WTC11 (cell line): Measurements from ENCODE around the gene CPT1C. TPM values are rescaled to one million over a fixed set of nuclear protein-coding genes. Genes with fewer than 3 reads are reported as not detected.

ENCODE experiments used
- ATAC-seq: fragments of 200-7000 bp; cut with Tn5 transposase; 2 replicates; pipeline ENCODE4 v1.10.0; 2021; ENCODE audit warnings: mild to moderate bottlenecking, moderate library complexity
- CTCF ChIA-PET: fragments of 300-600 bp; sonication (Branson Sonifier 250); formaldehyde crosslinking; loops from one replicate; lab custom pipeline; 2021; ENCODE audit warnings: antibody characterized with exemption; lab: Charles Lee
- POLR2A ChIA-PET: fragments of 350-600 bp; sonication (Branson Sonifier 250); formaldehyde crosslinking; loops from one replicate; lab custom pipeline; 2021; ENCODE audit warnings: antibody characterized with exemption; lab: Charles Lee
- DNase-seq: peaks from one replicate; pipeline ENCODE4 v3.0.0; 2021; ENCODE audit warnings: low spot score
- H3K27ac Mint-ChIP-seq: 2 replicates; pipeline ENCODE4 v1.8.0; 2021; ENCODE audit warnings: mixed read lengths
- H3K27me3 Mint-ChIP-seq: 2 replicates; pipeline ENCODE4 v1.8.0; 2021; ENCODE audit warnings: low read depth, mild to moderate bottlenecking, moderate library complexity, mixed read lengths
- H3K36me3 Mint-ChIP-seq: 2 replicates; pipeline ENCODE4 v1.8.0; 2021; ENCODE audit warnings: mixed read lengths
- H3K4me1 Mint-ChIP-seq: 2 replicates; pipeline ENCODE4 v1.8.0; 2022; ENCODE audit warnings: mixed read lengths
- H3K4me3 Mint-ChIP-seq: 2 replicates; pipeline ENCODE4 v1.8.0; 2021; ENCODE audit warnings: mild to moderate bottlenecking, moderate library complexity, mixed read lengths
- H3K9me3 Mint-ChIP-seq: 2 replicates; pipeline ENCODE4 v1.8.0; 2021; ENCODE audit warnings: mixed read lengths
- AFF4 ChIP-seq: sonication (generic); formaldehyde crosslinking; IDR thresholded peaks from 2 replicates; pipeline ENCODE4 v1.8.1; 2023; ENCODE audit warnings: mild to moderate bottlenecking, missing genetic modification reagents, borderline replicate concordance
- ATF1 ChIP-seq: sonication (generic); formaldehyde crosslinking; IDR thresholded peaks from 2 replicates; pipeline ENCODE4 v1.8.1; 2023; ENCODE audit warnings: mild to moderate bottlenecking, moderate library complexity, missing genetic modification reagents
- GABPB1 ChIP-seq: sonication (generic); formaldehyde crosslinking; IDR thresholded peaks from 2 replicates; pipeline ENCODE4 v1.8.1; 2023; ENCODE audit warnings: mild to moderate bottlenecking, missing genetic modification reagents
- HMGA2 ChIP-seq: fragments of 250-450 bp; sonication (Bioruptor Pico); IDR thresholded peaks from 2 replicates; pipeline ENCODE4 v1.4.0; 2021; ENCODE audit warnings: mild to moderate bottlenecking, moderate library complexity
- IRF2 ChIP-seq: sonication (generic); formaldehyde crosslinking; IDR thresholded peaks from 2 replicates; pipeline ENCODE4 v1.8.0; 2022; ENCODE audit warnings: low read depth, missing genetic modification reagents, borderline replicate concordance
- MXD4 ChIP-seq: fragments of 250-450 bp; sonication (Bioruptor Pico); IDR thresholded peaks from 2 replicates; pipeline ENCODE4 v1.8.0; 2021; ENCODE audit warnings: mild to moderate bottlenecking, moderate library complexity, borderline replicate concordance
- NR2C2 ChIP-seq: sonication (generic); formaldehyde crosslinking; IDR thresholded peaks from 2 replicates; pipeline ENCODE4 v1.8.0; 2022; ENCODE audit warnings: mild to moderate bottlenecking, missing genetic modification reagents
- OVOL2 ChIP-seq: fragments of 250-450 bp; sonication (Bioruptor Pico); IDR thresholded peaks from 2 replicates; pipeline ENCODE4 v1.9.0; 2021; ENCODE audit warnings: mild to moderate bottlenecking, borderline replicate concordance
- PRRX2 ChIP-seq: fragments of 250-450 bp; sonication (Bioruptor Pico); IDR thresholded peaks from 2 replicates; pipeline ENCODE4 v1.8.0; 2021; ENCODE audit warnings: mild to moderate bottlenecking
- RORB ChIP-seq: fragments of 250-450 bp; sonication (Bioruptor Pico); IDR thresholded peaks from 2 replicates; pipeline ENCODE4 v1.9.0; 2021; ENCODE audit warnings: mild to moderate bottlenecking
- ZBTB21 ChIP-seq: sonication (generic); formaldehyde crosslinking; IDR thresholded peaks from 2 replicates; pipeline ENCODE4 v1.8.1; 2023; ENCODE audit warnings: mild to moderate bottlenecking, missing genetic modification reagents, borderline replicate concordance
- ZNF219 ChIP-seq: sonication (generic); formaldehyde crosslinking; IDR thresholded peaks from 2 replicates; pipeline ENCODE4 v1.8.0; 2023; ENCODE audit warnings: missing genetic modification reagents, mild to moderate bottlenecking, borderline replicate concordance
- ZNF317 ChIP-seq: sonication (generic); formaldehyde crosslinking; IDR thresholded peaks from 2 replicates; pipeline ENCODE4 v1.8.1; 2023; ENCODE audit warnings: low read depth, mild to moderate bottlenecking, moderate library complexity, missing genetic modification reagents, borderline replicate concordance
- total RNA-seq: library from RNA; stranded (reverse); gene quantifications from 3 replicates; pipeline ENCODE4 v1.2.3, GENCODE V29; 2021
- TF ChIP-seq, protein P1 (sequence below): sonication (generic); formaldehyde crosslinking; conservative IDR thresholded peaks from 2 replicates; pipeline ENCODE4 v1.8.1; 2023; ENCODE audit warnings: mild to moderate bottlenecking, low read depth, missing genetic modification reagents, moderate library complexity
- TF ChIP-seq, protein P2 (sequence below): sonication (generic); formaldehyde crosslinking; IDR thresholded peaks from 2 replicates; pipeline ENCODE4 v1.8.1; 2023; ENCODE audit warnings: mild to moderate bottlenecking, missing genetic modification reagents, moderate library complexity
- TF ChIP-seq, protein P3 (sequence below): fragments of 250-450 bp; sonication (Bioruptor Pico); IDR thresholded peaks from 2 replicates; pipeline ENCODE4 v1.9.0; 2021; ENCODE audit warnings: moderate library complexity, mild to moderate bottlenecking, inconsistent platforms, borderline replicate concordance
- TF ChIP-seq, protein P4 (sequence below): fragments of 200-600 bp; IDR thresholded peaks from 2 replicates; pipeline ENCODE4 v1.8.0; 2022; ENCODE audit warnings: antibody characterized with exemption

CPT1C gene
- total RNA-seq, 1 experiment from 2014 or later: 74.6 TPM

DNA sequence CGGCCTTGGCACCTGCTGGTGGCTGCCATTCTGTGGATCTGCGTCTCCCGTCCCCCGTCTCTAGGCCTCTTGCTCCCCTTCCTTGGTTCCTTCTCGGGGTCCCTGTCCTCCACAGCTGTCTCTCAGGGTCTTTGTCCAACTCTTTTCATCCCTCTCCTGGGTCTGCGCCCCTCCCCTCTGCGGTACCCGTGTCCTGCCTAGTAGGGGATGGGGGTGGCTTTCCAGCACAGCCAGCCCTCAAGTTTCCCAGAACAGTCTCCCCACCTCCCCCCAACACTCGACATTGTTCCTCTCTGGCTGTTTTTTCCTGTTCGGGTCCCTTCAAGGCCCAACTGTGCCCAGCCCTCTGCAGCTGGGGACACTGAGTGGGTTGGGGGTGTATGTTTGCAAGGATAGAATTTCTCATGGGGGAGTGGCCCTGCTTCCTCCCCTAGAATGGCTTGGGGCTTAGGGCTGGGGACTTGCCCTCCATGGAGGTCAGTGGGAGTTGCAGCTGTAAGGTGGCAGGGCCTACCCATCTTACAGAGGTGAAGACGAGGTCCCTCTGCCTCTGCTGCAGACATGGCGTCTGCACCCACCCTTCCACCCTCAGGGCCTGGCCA lies 2.3 kb upstream of the CPT1C start:
- Mint-ChIP-seq H3K4me3 (peak overlapping the region; percentile 93), H3K36me3 (peaks cover 41% of the 10 kb centered on the region)
- POLR2A ChIA-PET: interaction anchor here (0.6 to 5.9 kb wide), 6 partner anchors 12 to 57 kb away, joined by 3 to 38 read pairs (median 4); partner anchors contain the start of genes PRMT1, RRAS and SCAF1
- TF ChIP-seq ZNF317 (CRISPR knock-in tag) (no peak), IRF2 (no peak), ATF1 (CRISPR knock-in tag) (no peak), AFF4 (CRISPR knock-in tag) (no peak), OVOL2 (CRISPR knock-in tag) (no peak), MXD4 (CRISPR knock-in tag) (no peak), GABPB1 (CRISPR knock-in tag) (no peak), NR2C2 (no peak), ZBTB21 (CRISPR knock-in tag) (no peak), PRRX2 (no peak), HMGA2 (CRISPR knock-in tag) (no peak), ZNF219 (CRISPR knock-in tag) (no peak), RORB (CRISPR knock-in tag) (no peak)
- TF ChIP-seq, protein P1, sequence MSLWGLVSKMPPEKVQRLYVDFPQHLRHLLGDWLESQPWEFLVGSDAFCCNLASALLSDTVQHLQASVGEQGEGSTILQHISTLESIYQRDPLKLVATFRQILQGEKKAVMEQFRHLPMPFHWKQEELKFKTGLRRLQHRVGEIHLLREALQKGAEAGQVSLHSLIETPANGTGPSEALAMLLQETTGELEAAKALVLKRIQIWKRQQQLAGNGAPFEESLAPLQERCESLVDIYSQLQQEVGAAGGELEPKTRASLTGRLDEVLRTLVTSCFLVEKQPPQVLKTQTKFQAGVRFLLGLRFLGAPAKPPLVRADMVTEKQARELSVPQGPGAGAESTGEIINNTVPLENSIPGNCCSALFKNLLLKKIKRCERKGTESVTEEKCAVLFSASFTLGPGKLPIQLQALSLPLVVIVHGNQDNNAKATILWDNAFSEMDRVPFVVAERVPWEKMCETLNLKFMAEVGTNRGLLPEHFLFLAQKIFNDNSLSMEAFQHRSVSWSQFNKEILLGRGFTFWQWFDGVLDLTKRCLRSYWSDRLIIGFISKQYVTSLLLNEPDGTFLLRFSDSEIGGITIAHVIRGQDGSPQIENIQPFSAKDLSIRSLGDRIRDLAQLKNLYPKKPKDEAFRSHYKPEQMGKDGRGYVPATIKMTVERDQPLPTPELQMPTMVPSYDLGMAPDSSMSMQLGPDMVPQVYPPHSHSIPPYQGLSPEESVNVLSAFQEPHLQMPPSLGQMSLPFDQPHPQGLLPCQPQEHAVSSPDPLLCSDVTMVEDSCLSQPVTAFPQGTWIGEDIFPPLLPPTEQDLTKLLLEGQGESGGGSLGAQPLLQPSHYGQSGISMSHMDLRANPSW (CRISPR knock-in tag): no peak
- TF ChIP-seq, protein P2, sequence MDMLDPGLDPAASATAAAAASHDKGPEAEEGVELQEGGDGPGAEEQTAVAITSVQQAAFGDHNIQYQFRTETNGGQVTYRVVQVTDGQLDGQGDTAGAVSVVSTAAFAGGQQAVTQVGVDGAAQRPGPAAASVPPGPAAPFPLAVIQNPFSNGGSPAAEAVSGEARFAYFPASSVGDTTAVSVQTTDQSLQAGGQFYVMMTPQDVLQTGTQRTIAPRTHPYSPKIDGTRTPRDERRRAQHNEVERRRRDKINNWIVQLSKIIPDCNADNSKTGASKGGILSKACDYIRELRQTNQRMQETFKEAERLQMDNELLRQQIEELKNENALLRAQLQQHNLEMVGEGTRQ (CRISPR knock-in tag): no peak
- TF ChIP-seq, protein P3, sequence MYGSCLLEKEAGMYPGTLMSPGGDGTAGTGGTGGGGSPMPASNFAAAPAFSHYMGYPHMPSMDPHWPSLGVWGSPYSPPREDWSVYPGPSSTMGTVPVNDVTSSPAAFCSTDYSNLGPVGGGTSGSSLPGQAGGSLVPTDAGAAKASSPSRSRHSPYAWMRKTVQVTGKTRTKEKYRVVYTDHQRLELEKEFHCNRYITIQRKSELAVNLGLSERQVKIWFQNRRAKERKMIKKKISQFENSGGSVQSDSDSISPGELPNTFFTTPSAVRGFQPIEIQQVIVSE (CRISPR knock-in tag): no peak
- TF ChIP-seq, protein P4, sequence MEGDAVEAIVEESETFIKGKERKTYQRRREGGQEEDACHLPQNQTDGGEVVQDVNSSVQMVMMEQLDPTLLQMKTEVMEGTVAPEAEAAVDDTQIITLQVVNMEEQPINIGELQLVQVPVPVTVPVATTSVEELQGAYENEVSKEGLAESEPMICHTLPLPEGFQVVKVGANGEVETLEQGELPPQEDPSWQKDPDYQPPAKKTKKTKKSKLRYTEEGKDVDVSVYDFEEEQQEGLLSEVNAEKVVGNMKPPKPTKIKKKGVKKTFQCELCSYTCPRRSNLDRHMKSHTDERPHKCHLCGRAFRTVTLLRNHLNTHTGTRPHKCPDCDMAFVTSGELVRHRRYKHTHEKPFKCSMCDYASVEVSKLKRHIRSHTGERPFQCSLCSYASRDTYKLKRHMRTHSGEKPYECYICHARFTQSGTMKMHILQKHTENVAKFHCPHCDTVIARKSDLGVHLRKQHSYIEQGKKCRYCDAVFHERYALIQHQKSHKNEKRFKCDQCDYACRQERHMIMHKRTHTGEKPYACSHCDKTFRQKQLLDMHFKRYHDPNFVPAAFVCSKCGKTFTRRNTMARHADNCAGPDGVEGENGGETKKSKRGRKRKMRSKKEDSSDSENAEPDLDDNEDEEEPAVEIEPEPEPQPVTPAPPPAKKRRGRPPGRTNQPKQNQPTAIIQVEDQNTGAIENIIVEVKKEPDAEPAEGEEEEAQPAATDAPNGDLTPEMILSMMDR: no peak
- TF ChIP-seq, all 79 proteins: peak for 0
- no peaks in the 10 kb centered on the region for H3K27me3 Mint-ChIP-seq
- CTCF ChIA-PET: interaction anchor here (1.0 to 3.8 kb wide), 5 partner anchors 8 to 78 kb away, joined by 3 to 19 read pairs (median 9); partner anchors contain the start of genes AP2A1 and PRMT1
- DNase-seq (no peak), ATAC-seq (no peak)
- no peaks in the 10 kb centered on the region for H3K9me3 Mint-ChIP-seq
- peak overlapping the region; percentile 60 for H3K27ac Mint-ChIP-seq
- H3K4me1 Mint-ChIP-seq: peaks cover 48% of the 10 kb centered on the region
